ENCODE data around the gene NRXN3.

NRXN3 gene

GRCh38 chr14:79426103-79426755 lies 1256.1 kb downstream of the NRXN3 start:
- no peak for DNase-seq (ENCODE audit: extremely low read depth in 1 of 2, low read depth in 1 of 2)

- DNase-seq (ENCODE audit: extremely low read depth in 1 of 2, low read depth in 1 of 2), result no peak
These were observed 1262.5 kb downstream of the NRXN3 start for GRCh38 chr14:79432640-79433039.

DNA sequence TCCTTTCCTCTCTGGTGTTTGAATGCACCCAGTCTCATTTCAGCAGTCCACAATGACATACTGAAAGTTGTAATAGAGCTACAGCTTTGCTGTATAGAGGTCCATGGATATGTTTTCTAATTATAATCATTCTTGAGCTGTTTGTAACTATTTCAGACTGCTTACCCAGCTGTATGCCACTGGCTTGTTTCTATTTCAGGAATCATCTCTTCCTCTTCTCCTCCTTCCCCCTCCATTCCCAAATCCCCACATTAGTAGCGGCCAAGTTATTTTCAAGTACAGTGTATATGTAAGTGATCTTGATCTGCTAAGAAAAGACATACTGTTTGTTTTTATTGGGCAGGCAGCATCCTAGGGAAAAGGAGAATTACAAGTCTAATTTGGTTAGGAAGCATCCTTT lies 1266.2 kb downstream of the NRXN3 start:
- no peak for DNase-seq (ENCODE audit: extremely low read depth in 1 of 2, low read depth in 1 of 2)

GRCh38 chr14:79437951-79438350 lies 1267.8 kb downstream of the NRXN3 start:
- DNase-seq (ENCODE audit: extremely low read depth in 1 of 2, low read depth in 1 of 2), result no peak

DNA sequence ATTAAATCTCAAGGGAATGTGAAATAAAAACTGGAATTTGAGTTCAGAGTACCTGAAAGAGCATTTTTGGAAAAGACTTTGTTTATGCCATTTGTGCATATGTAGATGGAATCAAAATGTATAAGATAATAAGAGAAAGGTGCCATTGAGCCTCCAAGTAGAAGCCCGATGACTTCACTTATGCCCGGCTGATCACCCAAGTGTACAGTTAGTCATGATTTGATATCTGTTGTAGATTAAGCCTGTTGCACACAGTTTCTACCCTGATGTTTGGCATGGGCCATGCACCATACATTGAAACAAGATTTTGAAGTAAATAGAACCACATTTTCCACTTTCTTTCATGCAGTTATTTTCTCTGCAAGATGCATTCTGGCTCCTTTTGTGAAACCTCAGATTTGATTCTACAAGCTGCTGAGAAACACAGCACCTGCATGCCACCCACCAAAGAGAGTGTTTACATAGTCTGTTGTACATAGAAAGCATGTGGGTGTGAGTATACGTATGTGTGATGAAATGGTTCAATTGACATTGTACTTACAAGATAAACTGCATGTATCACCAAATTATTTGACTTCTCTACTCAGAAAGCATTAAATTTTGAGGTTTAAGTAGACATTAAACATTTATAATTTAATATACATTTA lies 1268.6 kb downstream of the NRXN3 start:
- DNase-seq (ENCODE audit: extremely low read depth in 1 of 2, low read depth in 1 of 2), result no peak

- no peak for DNase-seq (ENCODE audit: extremely low read depth in 1 of 2, low read depth in 1 of 2)
These were observed 1272.6 kb downstream of the NRXN3 start for GRCh38 chr14:79442786-79443185.

DNA sequence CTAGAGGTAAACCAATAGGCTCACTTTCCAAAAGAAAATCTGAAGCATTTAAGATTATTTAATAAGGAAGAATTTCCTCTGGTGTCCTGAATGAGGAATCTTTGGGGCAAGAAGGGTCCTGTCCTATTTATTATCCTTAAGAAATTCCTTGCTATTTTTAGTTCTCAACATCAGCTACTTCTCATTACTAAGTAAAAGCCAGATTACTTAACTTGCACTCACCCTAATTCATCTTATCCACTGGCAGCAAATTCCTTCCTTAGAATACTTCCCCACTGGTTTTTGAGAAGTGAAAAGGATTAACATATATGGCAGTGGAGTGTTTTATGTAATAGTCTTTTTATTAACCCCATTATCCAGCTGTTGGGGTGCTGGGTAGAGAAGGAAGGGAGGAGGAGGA lies 1273.4 kb downstream of the NRXN3 start:
- no peak for DNase-seq (ENCODE audit: extremely low read depth in 1 of 2, low read depth in 1 of 2)

- no peak for DNase-seq (ENCODE audit: extremely low read depth in 1 of 2, low read depth in 1 of 2)
These were observed 1278.8 kb downstream of the NRXN3 start for GRCh38 chr14:79448960-79449359.

DNA sequence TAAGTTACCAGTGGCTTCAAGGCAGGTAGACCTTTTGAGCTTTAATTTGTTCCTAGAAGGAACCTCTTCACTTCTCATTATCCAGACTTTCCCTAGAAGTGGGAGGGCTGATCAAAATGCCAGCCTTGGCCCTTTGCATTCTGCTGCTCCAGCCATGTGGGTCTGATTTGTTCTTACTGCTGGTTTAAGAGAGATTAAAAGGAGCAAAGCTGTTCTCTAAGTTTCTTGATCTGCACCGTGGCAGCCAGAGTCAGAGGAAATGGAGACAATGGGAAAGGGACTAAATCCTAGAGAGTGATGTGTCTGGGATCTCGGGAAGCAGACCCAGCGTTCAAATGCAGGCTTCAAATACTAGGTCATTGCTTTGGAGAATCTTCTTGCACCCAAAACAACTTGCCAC lies 1281.4 kb downstream of the NRXN3 start:
- no peak for DNase-seq (ENCODE audit: extremely low read depth in 1 of 2, low read depth in 1 of 2)

DNA sequence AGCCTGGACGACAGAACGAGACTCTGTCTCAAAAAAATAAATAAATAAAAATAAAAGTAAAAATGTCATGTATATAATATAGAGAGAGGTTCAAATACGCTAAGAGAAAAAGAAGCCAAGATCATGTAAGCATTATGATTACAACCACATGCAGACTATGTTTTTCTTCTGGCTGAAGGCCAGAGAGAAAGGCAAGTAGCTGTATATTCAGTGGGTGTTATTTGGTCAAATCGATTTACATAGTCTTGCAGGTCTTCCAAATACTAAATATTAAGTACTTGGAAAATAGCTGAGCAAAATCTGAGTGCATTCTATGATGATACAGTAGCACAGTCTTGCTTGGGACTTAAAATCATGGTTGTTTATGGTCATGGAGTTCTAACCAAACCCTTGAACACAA lies 1283.1 kb downstream of the NRXN3 start:
- DNase-seq (ENCODE audit: extremely low read depth in 1 of 2, low read depth in 1 of 2), result no peak

- DNase-seq (ENCODE audit: extremely low read depth in 1 of 2, low read depth in 1 of 2), result no peak
These were observed 1294.3 kb downstream of the NRXN3 start for GRCh38 chr14:79464468-79464867.

GRCh38 chr14:79465651-79466050 lies 1295.5 kb downstream of the NRXN3 start:
- no peak for DNase-seq (ENCODE audit: extremely low read depth in 1 of 2, low read depth in 1 of 2)

DNA sequence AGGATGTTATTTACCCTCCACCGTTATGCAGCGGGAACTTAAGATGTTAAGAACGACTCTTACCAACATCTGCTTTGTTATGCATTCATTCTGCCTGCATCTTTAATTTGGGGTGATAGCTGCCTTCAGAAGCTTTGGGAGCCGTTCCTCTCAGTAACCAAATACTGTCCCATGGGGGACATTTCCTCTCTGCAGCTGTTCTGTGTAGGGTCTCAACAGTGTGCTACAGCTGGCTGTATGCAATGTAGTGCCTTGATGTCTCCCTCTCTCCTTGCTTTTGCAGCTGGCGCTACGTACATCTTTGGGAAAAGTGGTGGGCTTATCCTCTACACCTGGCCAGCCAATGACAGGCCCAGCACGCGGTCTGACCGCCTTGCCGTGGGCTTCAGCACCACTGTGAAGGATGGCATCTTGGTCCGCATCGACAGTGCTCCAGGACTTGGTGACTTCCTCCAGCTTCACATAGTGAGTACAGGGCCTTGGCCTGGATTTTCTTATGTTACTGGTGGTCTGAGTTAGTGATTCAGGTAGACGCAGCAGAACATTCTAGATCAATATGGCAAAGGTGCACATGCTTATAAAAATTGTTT lies 1296.9 kb downstream of the NRXN3 start:
- DNase-seq (ENCODE audit: extremely low read depth in 1 of 2, low read depth in 1 of 2), result no peak

- DNase-seq (ENCODE audit: extremely low read depth in 1 of 2, low read depth in 1 of 2), result no peak
These were observed 1297.7 kb downstream of the NRXN3 start for GRCh38 chr14:79467835-79468234.

DNA sequence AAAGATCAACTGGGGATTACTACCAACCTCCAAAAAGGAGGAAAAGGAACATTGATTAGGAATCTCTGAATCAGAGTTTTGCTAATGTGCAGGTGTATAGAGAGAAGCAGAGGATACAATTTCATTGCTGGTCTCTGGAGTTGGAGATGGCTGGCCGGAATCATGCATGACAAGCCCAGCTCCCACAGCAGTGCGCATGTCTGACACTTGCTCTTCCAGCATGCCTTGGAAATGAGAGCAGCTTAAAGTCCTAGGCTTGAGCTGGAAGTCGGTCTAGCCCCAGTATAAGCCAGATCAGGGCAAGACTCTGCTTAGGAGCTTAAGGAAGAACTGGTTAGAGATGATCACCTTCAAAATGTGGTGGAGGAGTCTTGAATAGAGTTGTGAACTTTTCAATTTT lies 1298.3 kb downstream of the NRXN3 start:
- DNase-seq (ENCODE audit: extremely low read depth in 1 of 2, low read depth in 1 of 2), result no peak

DNA sequence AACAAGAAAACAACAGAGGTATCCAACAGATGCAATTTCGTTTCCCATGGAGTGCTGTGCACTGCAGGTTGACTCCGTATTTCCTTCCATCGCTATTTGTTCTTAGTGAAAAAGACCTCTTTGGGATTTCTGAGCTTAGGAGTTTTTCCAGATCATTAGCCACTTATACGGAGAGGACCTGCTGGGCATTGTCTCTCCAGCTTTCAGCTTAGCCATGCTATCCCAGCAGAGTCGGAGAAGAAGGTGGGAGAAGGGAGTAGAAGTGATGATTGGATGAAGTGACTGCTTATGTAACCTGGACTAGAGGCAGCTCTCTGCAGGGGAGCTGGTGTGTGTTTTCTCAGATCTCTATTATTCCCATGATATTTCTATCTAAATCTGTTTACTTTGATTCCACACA lies 1303.5 kb downstream of the NRXN3 start:
- no peak for DNase-seq (ENCODE audit: extremely low read depth in 1 of 2, low read depth in 1 of 2)

GRCh38 chr14:79475887-79476532 lies 1305.8 kb downstream of the NRXN3 start:
- no peak for DNase-seq (ENCODE audit: extremely low read depth in 1 of 2, low read depth in 1 of 2)

GRCh38 chr14:79476552-79476951 lies 1306.4 kb downstream of the NRXN3 start:
- no peak for DNase-seq (ENCODE audit: extremely low read depth in 1 of 2, low read depth in 1 of 2)

GRCh38 chr14:79480212-79480611 lies 1310.0 kb downstream of the NRXN3 start:
- no peak for DNase-seq (ENCODE audit: extremely low read depth in 1 of 2, low read depth in 1 of 2)

DNA sequence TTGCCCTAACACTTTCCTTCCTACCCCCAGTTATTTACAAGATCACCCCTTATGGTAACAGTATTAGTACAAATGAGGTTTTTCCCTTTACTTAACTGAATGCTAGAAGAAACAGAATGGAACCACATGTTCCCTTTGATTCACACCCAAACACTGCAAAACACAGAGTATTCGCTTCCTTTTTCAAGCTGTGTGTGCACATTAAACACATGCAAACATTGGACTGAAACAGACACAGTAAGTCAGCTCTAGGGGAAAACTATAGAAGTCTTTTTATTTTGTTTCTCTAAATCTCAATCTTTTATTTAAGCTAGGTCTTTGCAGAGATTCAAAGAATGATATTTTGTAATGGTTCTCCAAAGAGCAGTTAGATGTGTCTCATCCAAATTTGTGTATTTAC lies 1312.7 kb downstream of the NRXN3 start:
- DNase-seq (ENCODE audit: extremely low read depth in 1 of 2, low read depth in 1 of 2), result no peak

DNA sequence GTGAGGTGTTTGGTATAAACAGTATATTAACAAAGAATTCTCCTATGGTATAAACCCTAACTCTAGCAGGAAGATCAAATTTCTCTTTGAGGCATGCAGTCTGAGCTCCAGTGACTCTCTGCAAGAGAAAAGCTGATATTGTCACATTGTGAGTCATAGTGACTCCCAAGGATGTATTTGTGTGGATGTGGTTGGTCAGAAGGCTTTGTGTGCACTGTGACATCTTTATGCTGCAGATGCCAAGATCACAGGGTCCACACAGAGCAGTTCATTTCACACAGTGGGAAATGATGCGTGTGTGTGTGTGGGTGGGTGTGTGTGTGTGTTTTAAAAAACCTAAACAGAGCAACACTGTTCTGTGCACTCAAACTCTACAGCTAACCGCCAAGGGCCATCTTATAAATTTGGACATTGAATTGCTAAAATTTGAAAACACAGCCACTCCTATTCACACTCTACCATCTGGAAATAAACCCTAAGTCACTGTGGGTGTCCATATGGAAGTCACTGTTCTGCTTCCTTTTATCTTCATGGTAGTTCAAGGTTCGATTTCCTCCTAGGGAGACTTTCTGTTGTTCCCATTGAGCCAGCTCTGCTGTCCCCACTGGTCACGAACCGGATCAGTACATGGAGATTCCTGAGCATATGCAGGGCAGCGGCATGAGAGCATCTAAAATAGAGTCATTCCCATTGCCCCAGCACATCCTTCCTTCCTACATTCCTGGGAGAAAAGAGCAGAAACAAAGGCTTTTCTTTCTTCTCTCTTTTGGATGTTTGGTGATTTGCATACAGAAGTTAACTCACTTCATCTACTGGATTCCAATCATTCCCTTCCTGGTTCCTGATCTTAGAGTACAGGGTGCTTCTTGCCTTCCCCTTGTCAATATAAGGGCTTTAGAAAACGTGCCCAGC lies 1313.6 kb downstream of the NRXN3 start:
- no peak for DNase-seq (ENCODE audit: extremely low read depth in 1 of 2, low read depth in 1 of 2)
